Liver (tissue), 9 donors: ENCODE data around the gene ERAL1. TPM values are rescaled to one million over a fixed set of nuclear protein-coding genes. Genes with fewer than 3 reads are reported as not detected.
"Not testable (repeated sequence)": the region's sequence is repeated elsewhere in the genome, so short reads cannot be mapped to it uniquely, and the experiment has no call there.

ENCODE experiments used
- DNase-seq: peaks from one replicate; pipeline ENCODE4 v3.0.0-alpha.2; 2017; ENCODE audit warnings: low spot score
- H3K27ac ChIP-seq, 2 donors: one replicate each; pipeline ENCODE4 v1.7.0; 2013; ENCODE audit warnings: inconsistent platforms in 2 of 2, low read length in 2 of 2, control low read depth in 1 of 2, low read depth in 1 of 2, mild to moderate bottlenecking in 1 of 2
- H3K27me3 ChIP-seq, 4 donors: one replicate each; pipeline versions ENCODE4 v1.6.1 to v1.7.0; 2013; ENCODE audit warnings: low read length in 3 of 4, inconsistent platforms in 1 of 4, mild to moderate bottlenecking in 1 of 4, moderate library complexity in 1 of 4; ENCODE audit not compliant: control insufficient read depth in 4 of 4, insufficient read depth in 4 of 4
- H3K36me3 ChIP-seq, 4 donors: one replicate each; pipeline versions ENCODE4 v1.6.1 to v1.7.0; 2013; ENCODE audit warnings: low read length in 3 of 4, mild to moderate bottlenecking in 3 of 4, low read depth in 1 of 4, moderate library complexity in 1 of 4; ENCODE audit not compliant: control insufficient read depth in 4 of 4, insufficient read depth in 3 of 4
- H3K4me1 ChIP-seq, 4 donors: one replicate each; pipeline versions ENCODE4 v1.6.1 to v1.7.0; 2013; ENCODE audit warnings: low read length in 3 of 4, mild to moderate bottlenecking in 3 of 4, moderate library complexity in 1 of 4; ENCODE audit not compliant: control insufficient read depth in 4 of 4, insufficient read depth in 4 of 4
- H3K4me3 ChIP-seq, 3 donors: one replicate each; pipeline versions ENCODE4 v1.6.1 to v1.7.0; 2013; ENCODE audit warnings: low read length in 3 of 3, control low read depth in 1 of 3, low read depth in 1 of 3, mild to moderate bottlenecking in 1 of 3
- H3K9ac ChIP-seq, 2 donors: one replicate each; pipeline ENCODE4 v1.7.0; 2013; ENCODE audit warnings: low read length in 2 of 2, mild to moderate bottlenecking in 2 of 2, moderate library complexity in 2 of 2, control low read depth in 1 of 2, low read depth in 1 of 2
- H3K9me3 ChIP-seq, 4 donors: one replicate each; pipeline versions ENCODE4 v1.6.1 to v1.7.0; 2013; ENCODE audit warnings: low read length in 3 of 4; ENCODE audit not compliant: control insufficient read depth in 4 of 4
- ATF3 ChIP-seq: IDR thresholded peaks from 2 replicates; pipeline ENCODE4 v1.6.1; 2016; ENCODE audit warnings: antibody characterized with exemption
- EGR1 ChIP-seq, 2 donors: IDR thresholded peaks; 2 replicates each; pipeline ENCODE4 v1.6.1; 2016 to 2018; ENCODE audit warnings: antibody characterized with exemption in 2 of 2, low read depth in 2 of 2
- FOXA1 ChIP-seq: IDR thresholded peaks from 2 replicates; pipeline ENCODE4 v1.6.1; 2016; ENCODE audit warnings: antibody characterized with exemption
- FOXA2 ChIP-seq: IDR thresholded peaks from 2 replicates; pipeline ENCODE4 v1.6.1; 2016; ENCODE audit warnings: antibody characterized with exemption
- GABPA ChIP-seq, 2 donors: IDR thresholded peaks in 1 of 2; conservative IDR thresholded peaks in 1 of 2; 2 replicates each; pipeline ENCODE4 v1.6.1; 2016; ENCODE audit warnings: antibody characterized with exemption in 2 of 2, mild to moderate bottlenecking in 1 of 2, moderate library complexity in 1 of 2
- HNF4A ChIP-seq, 2 donors: conservative IDR thresholded peaks; 2 replicates each; pipeline ENCODE4 v1.6.1; 2016; ENCODE audit warnings: antibody characterized with exemption in 2 of 2, mild to moderate bottlenecking in 2 of 2
- MAX ChIP-seq: IDR thresholded peaks from 2 replicates; pipeline ENCODE4 v1.6.1; 2016; ENCODE audit warnings: antibody characterized with exemption
- NR2F2 ChIP-seq: IDR thresholded peaks from 2 replicates; pipeline ENCODE4 v1.6.1; 2016; ENCODE audit warnings: antibody characterized with exemption
- RAD21 ChIP-seq, 2 donors: IDR thresholded peaks; 2 replicates each; pipeline ENCODE4 v1.6.1; 2016; ENCODE audit warnings: antibody characterized with exemption in 2 of 2, mild to moderate bottlenecking in 2 of 2
- REST ChIP-seq: IDR thresholded peaks from 2 replicates; pipeline ENCODE4 v1.6.1; 2016; ENCODE audit warnings: antibody characterized with exemption, mild to moderate bottlenecking
- SP1 ChIP-seq: IDR thresholded peaks from 2 replicates; pipeline ENCODE4 v1.6.1; 2018; ENCODE audit warnings: antibody characterized with exemption, mild to moderate bottlenecking
- YY1 ChIP-seq: IDR thresholded peaks from 2 replicates; pipeline ENCODE4 v1.6.1; 2016; ENCODE audit warnings: antibody characterized with exemption, mild to moderate bottlenecking
- ZBTB33 ChIP-seq: IDR thresholded peaks from 2 replicates; pipeline ENCODE4 v1.6.1; 2016; ENCODE audit warnings: antibody characterized with exemption
- WGBS: extraction: QIAGEN DNeasy Blood & Tissue Kit; methylation state at CpG from one replicate; pipeline ENCODE4 v1.1.7; 2013; 5-methylcytosine and 5-hydroxymethylcytosine counted together
- polyA plus RNA-seq, 2 donors: library from polyadenylated mRNA; stranded (reverse) in 1 of 2; unstranded in 1 of 2; fragments of 200-250 nt in 1 of 2; fragments of >200 nt in 1 of 2; fragmentation: Nextera tagmentation in 1 of 2; extraction: Ambion mirVana in 1 of 2; gene quantifications; one replicate each; pipeline versions ENCODE4 v1.2.1 to v1.2.3, GENCODE V29; 2013 to 2015
- total RNA-seq, 2 donors: library from RNA; depleted of rRNA; stranded (reverse); fragments of >200 nt; gene quantifications; one replicate each; pipeline ENCODE4 v1.2.3, GENCODE V29; 2014
- donor health status: healthy.
- donor health status: healthy.
- donor health status: healthy.
- donor health status: healthy.
- donor health status: healthy.

Gene ERAL1
- total and polyA plus RNA-seq, 4 donors, result 17.3 to 34.5 (median 29.5) TPM

GRCh38 chr17:28892024-28892423, 37.2 kb downstream of the ERAL1 start:
- H3K27me3 ChIP-seq, result no peaks in the 10 kb centered on the region
- H3K4me3 ChIP-seq, result no peak overlapping the region
- H3K4me1 ChIP-seq, result peaks cover 11 to 20% (median 18%) of the 10 kb centered on the region in 4 donors
- WGBS, result 91% methylated on average over 4 of the region's 4 CpGs
- no peak for DNase-seq
- H3K9me3 ChIP-seq, result no peaks in the 10 kb centered on the region
- peaks cover 0 to 6% (median 2%) of the 10 kb centered on the region in 4 donors for H3K36me3 ChIP-seq
- H3K27ac ChIP-seq, result no peak overlapping the region
- no peak for TF ChIP-seq ATF3
- TF ChIP-seq FOXA2, result no peak
- no peak for TF ChIP-seq YY1
- TF ChIP-seq EGR1 (IDR thresholded peaks at IDR 0.05; ENCODE audit: low read depth in 2 of 2), result no peak
- no peak for TF ChIP-seq MAX
- TF ChIP-seq GABPA (IDR thresholded peaks at IDR 0.05 in 1 of 2, conservative IDR thresholded peaks at IDR 0.05 in 1 of 2), result no peak
- no peak overlapping the region for H3K9ac ChIP-seq

GRCh38 chr17:28893248-28894183, 38.7 kb downstream of the ERAL1 start:
- H3K9ac ChIP-seq, result peak overlapping the region in 1 of 2 donors; percentile 53
- H3K36me3 ChIP-seq, H3K4me3 ChIP-seq, DNase-seq, H3K9me3 ChIP-seq, H3K27me3 ChIP-seq: not testable (repeated sequence)
- WGBS, result 79% methylated on average over 16 of the region's 16 CpGs
- H3K4me1 ChIP-seq, result peaks cover 17 to 30% (median 22%) of the 10 kb centered on the region in 4 donors
- H3K27ac ChIP-seq, result peak overlapping the region; percentile 60 to 78

GRCh38 chr17:28895794-28896447, 41.1 kb downstream of the ERAL1 start:
- Histone ChIP-seq H3K4me3 (peak overlapping the region; percentile 88 to 90 (median 90)), H3K4me1 (peaks cover 17 to 31% (median 23%) of the 10 kb centered on the region in 4 donors), H3K36me3 (peaks cover 0 to 4% (median 2%) of the 10 kb centered on the region in 4 donors), H3K9ac (peak overlapping the region; percentile 53 to 72), H3K27ac (peak overlapping the region; percentile 89 to 99), H3K9me3 (no peaks in the 10 kb centered on the region), H3K27me3 (no peaks in the 10 kb centered on the region)
- 65% methylated on average over 3 of the region's 3 CpGs for WGBS
- no peak for TF ChIP-seq MAX
- no peak for TF ChIP-seq REST
- TF ChIP-seq SP1, result no peak
- no peak for TF ChIP-seq ZBTB33
- TF ChIP-seq ATF3, result no peak
- TF ChIP-seq YY1, result no peak
- no peak for TF ChIP-seq FOXA1
- TF ChIP-seq RAD21 (IDR thresholded peaks at IDR 0.05), result no peak
- no peak for TF ChIP-seq GABPA (IDR thresholded peaks at IDR 0.05 in 1 of 2, conservative IDR thresholded peaks at IDR 0.05 in 1 of 2)
- TF ChIP-seq NR2F2, result no peak
- TF ChIP-seq FOXA2, result no peak
- no peak for TF ChIP-seq HNF4A (conservative IDR thresholded peaks at IDR 0.05)
- no peak for DNase-seq
